Astrocyte (in vitro differentiated cells and primary cell): ENCODE results near the gene SP9. TPM values are rescaled to one million over a fixed set of nuclear protein-coding genes. Genes with fewer than 3 reads are reported as not detected.

ENCODE experiments used
- DNase-seq: peaks from one replicate; pipeline ENCODE4 v3.0.0-alpha.2; 2010; ENCODE audit warnings: low read depth
- FAIRE-seq: peaks from 2 replicates; lab custom pipeline; 2011; peaks lifted over from hg19 to GRCh38; lab: Jason Lieb, UNC
- H2AFZ ChIP-seq: 2 replicates; pipeline ENCODE4 v1.6.0; 2012; ENCODE audit warnings: low read depth, low read length, inconsistent platforms
- H3K27ac ChIP-seq: 2 replicates; pipeline ENCODE4 v1.5.1; 2011; ENCODE audit warnings: low read depth, low read length, inconsistent platforms
- H3K27me3 ChIP-seq: 2 replicates; pipeline ENCODE4 v1.6.0; 2011; ENCODE audit warnings: low read length, inconsistent platforms; ENCODE audit not compliant: insufficient read depth
- H3K36me3 ChIP-seq: 2 replicates; pipeline ENCODE4 v1.5.1; 2011; ENCODE audit warnings: low read length, inconsistent platforms; ENCODE audit not compliant: insufficient read depth
- H3K4me1 ChIP-seq: 2 replicates; pipeline ENCODE4 v1.5.1; 2011; ENCODE audit warnings: low read length, inconsistent platforms; ENCODE audit not compliant: insufficient read depth
- H3K4me2 ChIP-seq: 2 replicates; pipeline ENCODE4 v1.6.0; 2012; ENCODE audit warnings: low read length, inconsistent platforms
- H3K4me3 ChIP-seq: 2 replicates; pipeline ENCODE4 v1.5.1; 2011; ENCODE audit warnings: low read depth, mild to moderate bottlenecking, low read length, inconsistent platforms; ENCODE audit not compliant: insufficient read depth
- H3K79me2 ChIP-seq: 2 replicates; pipeline ENCODE4 v1.6.0; 2012; ENCODE audit warnings: mild to moderate bottlenecking, low read length, inconsistent platforms; ENCODE audit not compliant: insufficient read depth
- H3K9ac ChIP-seq: 2 replicates; pipeline ENCODE4 v1.6.0; 2012; ENCODE audit warnings: mild to moderate bottlenecking, low read length, inconsistent platforms
- H3K9me3 ChIP-seq: 2 replicates; pipeline ENCODE4 v1.5.1; 2012; ENCODE audit warnings: low read depth, mild to moderate bottlenecking, low read length, inconsistent platforms; ENCODE audit not compliant: insufficient read depth
- H4K20me1 ChIP-seq: 2 replicates; pipeline ENCODE4 v1.6.0; 2012; ENCODE audit warnings: low read length, inconsistent platforms; ENCODE audit not compliant: insufficient read depth
- H3K27ac Mint-ChIP-seq: one replicate; pipeline ENCODE4 v1.8.0; 2021; ENCODE audit warnings: mild to moderate bottlenecking, mixed read lengths; ENCODE audit not compliant: unreplicated experiment
- H3K27me3 Mint-ChIP-seq: one replicate; pipeline ENCODE4 v1.8.0; 2021; ENCODE audit warnings: low read depth, mixed read lengths; ENCODE audit not compliant: unreplicated experiment
- H3K36me3 Mint-ChIP-seq: one replicate; pipeline ENCODE4 v1.8.0; 2021; ENCODE audit warnings: low read depth, mixed read lengths; ENCODE audit not compliant: unreplicated experiment
- H3K4me1 Mint-ChIP-seq: one replicate; pipeline ENCODE4 v1.8.0; 2021; ENCODE audit warnings: low read depth, mixed read lengths; ENCODE audit not compliant: unreplicated experiment
- H3K4me3 Mint-ChIP-seq: one replicate; pipeline ENCODE4 v1.8.0; 2021; ENCODE audit warnings: mild to moderate bottlenecking, moderate library complexity, mixed read lengths; ENCODE audit not compliant: unreplicated experiment
- H3K9me3 Mint-ChIP-seq: one replicate; pipeline ENCODE4 v1.8.0; 2021; ENCODE audit warnings: mild to moderate bottlenecking, mixed read lengths; ENCODE audit not compliant: unreplicated experiment
- CTCF ChIP-seq: IDR thresholded peaks from 2 replicates; pipeline ENCODE4 v1.5.1; 2011; ENCODE audit warnings: low read depth, mild to moderate bottlenecking, inconsistent platforms, low read length, moderate library complexity; ENCODE audit not compliant: insufficient read depth
- EZH2 ChIP-seq: IDR thresholded peaks from 2 replicates; pipeline ENCODE4 v1.6.1; 2012; ENCODE audit warnings: mild to moderate bottlenecking, low read length, inconsistent platforms; ENCODE audit not compliant: insufficient read depth
- total RNA-seq: library from RNA; stranded (reverse); gene quantifications from 2 replicates; pipeline ENCODE4 v1.2.1, GENCODE V29; 2021

SP9 gene
- total RNA-seq, 1 donor from 2014 or later: not detected

DNA sequence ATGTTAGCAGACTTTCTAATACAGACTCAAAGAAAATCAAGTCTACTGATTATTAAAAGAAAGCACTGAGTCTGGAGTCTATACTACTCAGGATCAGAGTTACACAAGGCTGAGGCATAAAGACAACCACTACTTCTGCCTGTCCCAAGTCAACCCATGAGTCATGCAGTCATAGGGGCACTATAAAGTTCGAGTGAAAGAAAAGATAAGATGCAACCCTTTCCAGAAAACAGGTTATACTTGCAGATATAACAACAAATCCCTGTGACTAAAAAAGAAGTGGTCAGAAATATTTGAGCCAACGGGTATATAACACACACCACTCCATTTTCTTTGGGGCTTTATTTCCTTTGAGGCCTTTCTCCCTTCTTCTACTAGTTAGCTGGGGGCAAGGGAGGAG is 42.2 kb downstream of the SP9 start:
- Mint-ChIP-seq H3K36me3 (peaks cover 2% of the 10 kb centered on the region), H3K27ac (no peak overlapping the region), H3K4me3 (no peak overlapping the region), H3K4me1 (peaks cover 5% of the 10 kb centered on the region), H3K27me3 (no peaks in the 10 kb centered on the region), H3K9me3 (no peaks in the 10 kb centered on the region)
- Histone ChIP-seq H2AFZ (no peak overlapping the region), H4K20me1 (peaks cover under 1% of the 10 kb centered on the region), H3K4me1 (no peaks in the 10 kb centered on the region), H3K9me3 (no peaks in the 10 kb centered on the region), H3K4me3 (no peak overlapping the region), H3K79me2 (no peaks in the 10 kb centered on the region), H3K9ac (no peak overlapping the region), H3K4me2 (no peak overlapping the region), H3K27me3 (no peaks in the 10 kb centered on the region), H3K36me3 (peaks cover 16% of the 10 kb centered on the region), H3K27ac (no peak overlapping the region)
- no peak for TF ChIP-seq EZH2
- TF ChIP-seq CTCF: no peak
- DNase-seq (no peak), FAIRE-seq (no peak)

DNA sequence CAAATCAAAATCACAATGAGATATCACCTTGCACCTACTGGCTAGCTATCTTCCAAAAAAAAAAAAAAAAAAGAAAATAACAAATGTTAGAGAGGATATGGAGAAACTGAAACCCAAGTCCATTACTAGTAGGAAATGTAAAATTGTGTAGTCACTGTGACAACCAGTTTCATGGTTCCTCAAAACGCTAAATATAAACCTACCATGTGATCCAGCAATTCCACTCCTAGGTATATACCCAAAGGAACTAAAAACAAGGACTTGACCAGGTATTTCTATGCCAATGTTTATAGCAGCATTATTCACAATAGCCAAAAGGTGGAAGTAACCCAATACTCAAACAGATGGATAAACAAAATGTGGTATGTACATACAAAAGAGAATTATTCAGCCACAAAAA is 49.0 kb downstream of the SP9 start:
- H3K9me3 ChIP-seq: no peaks in the 10 kb centered on the region
- no peaks in the 10 kb centered on the region for H3K4me1 ChIP-seq
- Mint-ChIP-seq H3K9me3 (no peaks in the 10 kb centered on the region), H3K27ac (no peak overlapping the region), H3K36me3 (no peaks in the 10 kb centered on the region), H3K27me3 (no peaks in the 10 kb centered on the region), H3K4me1 (no peaks in the 10 kb centered on the region), H3K4me3 (no peak overlapping the region)
- H3K27me3 ChIP-seq: no peaks in the 10 kb centered on the region
- no peak overlapping the region for H3K4me3 ChIP-seq
- peaks cover 13% of the 10 kb centered on the region for H3K79me2 ChIP-seq
- DNase-seq (no peak), FAIRE-seq (no peak)
- no peak overlapping the region for H3K27ac ChIP-seq
- peaks cover 9% of the 10 kb centered on the region for H3K36me3 ChIP-seq
- TF ChIP-seq EZH2 (no peak), CTCF (no peak)
- H3K4me2 ChIP-seq: no peak overlapping the region
- H2AFZ ChIP-seq: no peak overlapping the region
- H4K20me1 ChIP-seq: peaks cover 9% of the 10 kb centered on the region
- no peak overlapping the region for H3K9ac ChIP-seq

- Histone ChIP-seq H3K4me1 (no peaks in the 10 kb centered on the region), H3K9me3 (no peaks in the 10 kb centered on the region), H3K27me3 (no peaks in the 10 kb centered on the region), H3K9ac (no peak overlapping the region), H3K79me2 (peaks cover 24% of the 10 kb centered on the region), H3K4me3 (no peak overlapping the region), H2AFZ (no peak overlapping the region), H3K27ac (no peak overlapping the region), H4K20me1 (peaks cover 9% of the 10 kb centered on the region), H3K36me3 (peaks cover 11% of the 10 kb centered on the region), H3K4me2 (no peak overlapping the region)
- no peaks in the 10 kb centered on the region for H3K9me3 Mint-ChIP-seq
- H3K27me3 Mint-ChIP-seq: no peaks in the 10 kb centered on the region
- TF ChIP-seq CTCF (no peak), EZH2 (no peak)
- DNase-seq: no peak
- no peaks in the 10 kb centered on the region for H3K4me1 Mint-ChIP-seq
- FAIRE-seq: no peak
- peaks cover 3% of the 10 kb centered on the region for H3K36me3 Mint-ChIP-seq
- no peak overlapping the region for H3K27ac Mint-ChIP-seq
- H3K4me3 Mint-ChIP-seq: no peak overlapping the region
Observed at GRCh38 chr2:174385201-174385600, 50.4 kb downstream of the SP9 start.

Other genes starting within 250 kb of the SP9 start
- 94.6 and 104 TPM in 2 replicates for gene OLA1, start 86.4 kb upstream of the SP9 start, total RNA-seq
- 18.5 and 20.1 TPM in 2 replicates for gene SCRN3, start 60.8 kb downstream of the SP9 start, total RNA-seq
- gene GPR155, start 152.1 kb downstream of the SP9 start, total RNA-seq: 9.3 and 11.0 TPM in 2 replicates